Progenitor cell of endocrine pancreas (in vitro differentiated cells): Measurements from ENCODE around the gene ARHGAP8. TPM values are rescaled to one million over a fixed set of nuclear protein-coding genes. Genes with fewer than 3 reads are reported as not detected.

ENCODE experiments used
- DNase-seq: peaks from one replicate; pipeline ENCODE4 v3.0.0; 2021; ENCODE audit warnings: low spot score; ENCODE audit not compliant: unreplicated experiment
- H3K27ac Mint-ChIP-seq: 2 replicates; pipeline ENCODE4 v1.8.0; 2021; ENCODE audit warnings: mild to moderate bottlenecking, moderate library complexity, mixed read lengths
- H3K27me3 Mint-ChIP-seq: 2 replicates; pipeline ENCODE4 v1.8.0; 2021; ENCODE audit warnings: mixed read lengths
- H3K36me3 Mint-ChIP-seq: 2 replicates; pipeline ENCODE4 v1.8.0; 2022; ENCODE audit warnings: mixed read lengths; ENCODE audit not compliant: insufficient read depth
- H3K4me1 Mint-ChIP-seq: 2 replicates; pipeline ENCODE4 v1.8.0; 2021; ENCODE audit warnings: low read depth, mixed read lengths
- H3K4me3 Mint-ChIP-seq: 2 replicates; pipeline ENCODE4 v1.8.0; 2021; ENCODE audit warnings: low read depth, mild to moderate bottlenecking, moderate library complexity, mixed read lengths
- H3K9me3 Mint-ChIP-seq: 2 replicates; pipeline ENCODE4 v1.8.0; 2021; ENCODE audit warnings: low read depth, mixed read lengths
- total RNA-seq: library from RNA; stranded (reverse); gene quantifications from 2 replicates; pipeline ENCODE4 v1.2.1, GENCODE V29; 2021
- TF ChIP-seq, protein P1 (sequence below): fragments of 200-600 bp; sonication (generic); IDR thresholded peaks from one replicate; pipeline ENCODE4 v1.5.0; 2021; ENCODE audit warnings: antibody characterized with exemption, mild to moderate bottlenecking; ENCODE audit not compliant: unreplicated experiment

Gene ARHGAP8
- total RNA-seq, 1 donor from 2014 or later = 100 TPM

DNA sequence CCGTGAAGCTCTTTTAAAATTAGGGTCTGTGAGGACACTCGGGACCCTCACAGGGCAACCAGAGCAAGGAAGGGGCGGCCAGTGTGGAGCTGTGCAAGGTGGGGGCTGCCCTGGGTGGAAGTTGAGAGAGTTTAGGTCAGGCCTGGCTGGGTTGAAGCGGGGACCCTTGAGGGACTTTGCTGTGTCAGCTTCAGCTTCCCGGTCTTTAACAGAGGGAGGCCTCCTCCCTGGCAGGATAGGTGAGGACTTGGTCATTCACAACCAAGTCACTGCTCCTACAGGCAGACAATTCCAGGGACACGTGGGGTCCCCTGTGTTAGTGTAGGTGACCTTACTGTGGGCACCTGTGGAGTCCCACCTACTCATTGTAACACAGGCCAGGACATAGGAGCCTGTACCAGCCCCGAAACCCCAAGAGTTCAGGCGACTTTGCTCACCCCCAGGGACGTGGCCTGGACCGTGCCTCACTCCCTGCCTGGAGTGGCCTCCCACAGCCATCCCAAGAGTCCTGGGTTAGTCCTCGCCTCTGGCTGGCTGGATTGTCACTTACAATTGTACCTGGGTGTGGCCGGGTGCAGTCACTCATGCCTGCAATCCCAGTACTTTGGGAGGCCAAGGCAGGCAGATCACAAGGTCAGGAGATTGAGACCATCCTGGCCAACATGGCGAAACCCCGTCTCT lies 18.8 kb upstream of the ARHGAP8 start:
- Mint-ChIP-seq H3K9me3 (no peaks in the 10 kb centered on the region), H3K4me3 (no peak overlapping the region), H3K27ac (no peak overlapping the region), H3K4me1 (peaks cover 13% of the 10 kb centered on the region), H3K36me3 (no peaks in the 10 kb centered on the region), H3K27me3 (no peaks in the 10 kb centered on the region)
- TF ChIP-seq, protein P1, sequence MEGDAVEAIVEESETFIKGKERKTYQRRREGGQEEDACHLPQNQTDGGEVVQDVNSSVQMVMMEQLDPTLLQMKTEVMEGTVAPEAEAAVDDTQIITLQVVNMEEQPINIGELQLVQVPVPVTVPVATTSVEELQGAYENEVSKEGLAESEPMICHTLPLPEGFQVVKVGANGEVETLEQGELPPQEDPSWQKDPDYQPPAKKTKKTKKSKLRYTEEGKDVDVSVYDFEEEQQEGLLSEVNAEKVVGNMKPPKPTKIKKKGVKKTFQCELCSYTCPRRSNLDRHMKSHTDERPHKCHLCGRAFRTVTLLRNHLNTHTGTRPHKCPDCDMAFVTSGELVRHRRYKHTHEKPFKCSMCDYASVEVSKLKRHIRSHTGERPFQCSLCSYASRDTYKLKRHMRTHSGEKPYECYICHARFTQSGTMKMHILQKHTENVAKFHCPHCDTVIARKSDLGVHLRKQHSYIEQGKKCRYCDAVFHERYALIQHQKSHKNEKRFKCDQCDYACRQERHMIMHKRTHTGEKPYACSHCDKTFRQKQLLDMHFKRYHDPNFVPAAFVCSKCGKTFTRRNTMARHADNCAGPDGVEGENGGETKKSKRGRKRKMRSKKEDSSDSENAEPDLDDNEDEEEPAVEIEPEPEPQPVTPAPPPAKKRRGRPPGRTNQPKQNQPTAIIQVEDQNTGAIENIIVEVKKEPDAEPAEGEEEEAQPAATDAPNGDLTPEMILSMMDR = no peak
- DNase-seq = no peak

DNA sequence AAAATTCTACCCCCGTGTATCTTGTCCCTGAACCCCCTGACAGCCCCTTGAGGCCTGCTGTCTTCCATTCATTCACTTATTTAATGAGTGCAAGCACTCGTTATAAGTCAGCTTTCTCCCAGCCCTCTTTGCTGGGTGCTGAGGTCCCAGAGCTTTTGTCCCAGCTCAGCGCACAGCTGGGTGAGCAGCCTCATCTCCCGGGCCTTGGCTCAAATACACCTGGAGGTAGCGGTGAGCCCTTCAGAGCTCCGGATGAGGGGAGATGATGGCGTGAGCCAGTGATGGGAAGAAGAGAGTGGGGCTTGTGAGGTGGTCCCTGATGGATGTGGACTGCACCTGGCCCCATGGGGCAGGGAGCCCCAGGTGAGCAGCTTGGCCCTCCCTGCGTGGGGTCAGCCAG lies 18.1 kb upstream of the ARHGAP8 start:
- H3K9me3 Mint-ChIP-seq = no peaks in the 10 kb centered on the region
- no peaks in the 10 kb centered on the region for H3K36me3 Mint-ChIP-seq
- H3K4me3 Mint-ChIP-seq = no peak overlapping the region
- no peak overlapping the region for H3K27ac Mint-ChIP-seq
- peaks cover 14% of the 10 kb centered on the region for H3K4me1 Mint-ChIP-seq
- TF ChIP-seq, protein P1 = no peak
- DNase-seq = no peak
- H3K27me3 Mint-ChIP-seq = no peaks in the 10 kb centered on the region

DNA sequence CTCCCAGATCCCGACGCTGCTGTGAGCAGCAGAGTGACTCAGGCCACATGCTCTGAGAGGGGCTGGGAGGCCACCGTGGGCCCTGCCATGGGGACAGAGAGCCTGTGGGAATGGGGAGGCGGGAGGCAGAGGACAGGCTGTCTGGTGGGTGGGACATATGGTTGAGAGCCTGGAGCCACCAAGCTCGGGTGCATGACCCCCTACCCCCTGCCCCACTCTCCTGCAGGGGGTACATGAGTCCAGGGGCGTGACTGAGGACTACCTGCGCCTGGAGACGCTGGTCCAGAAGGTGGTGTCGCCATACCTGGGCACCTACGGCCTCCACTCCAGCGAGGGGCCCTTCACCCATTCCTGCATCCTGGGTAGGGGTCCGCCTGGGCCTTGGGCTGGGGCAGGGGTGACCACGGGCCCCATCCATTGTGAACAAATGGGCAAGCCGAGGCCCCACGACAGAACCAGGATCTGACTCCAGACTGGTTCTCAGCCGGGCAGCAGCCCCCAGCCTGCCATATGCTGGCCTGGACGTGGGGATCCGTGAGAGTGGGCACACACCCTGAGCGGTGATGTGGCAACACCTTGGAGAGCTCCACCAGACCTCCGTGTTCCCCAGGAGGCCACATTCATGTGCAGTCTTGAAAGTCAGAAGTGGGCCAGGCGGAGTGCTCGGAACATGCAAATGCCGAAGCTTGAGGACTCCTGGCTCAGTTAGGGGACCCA lies 17.4 kb upstream of the ARHGAP8 start:
- Mint-ChIP-seq H3K4me3 (no peak overlapping the region), H3K36me3 (no peaks in the 10 kb centered on the region), H3K27me3 (no peaks in the 10 kb centered on the region), H3K9me3 (no peaks in the 10 kb centered on the region), H3K4me1 (peaks cover 18% of the 10 kb centered on the region), H3K27ac (no peak overlapping the region)
- TF ChIP-seq, protein P1 = no peak
- no peak for DNase-seq

DNA sequence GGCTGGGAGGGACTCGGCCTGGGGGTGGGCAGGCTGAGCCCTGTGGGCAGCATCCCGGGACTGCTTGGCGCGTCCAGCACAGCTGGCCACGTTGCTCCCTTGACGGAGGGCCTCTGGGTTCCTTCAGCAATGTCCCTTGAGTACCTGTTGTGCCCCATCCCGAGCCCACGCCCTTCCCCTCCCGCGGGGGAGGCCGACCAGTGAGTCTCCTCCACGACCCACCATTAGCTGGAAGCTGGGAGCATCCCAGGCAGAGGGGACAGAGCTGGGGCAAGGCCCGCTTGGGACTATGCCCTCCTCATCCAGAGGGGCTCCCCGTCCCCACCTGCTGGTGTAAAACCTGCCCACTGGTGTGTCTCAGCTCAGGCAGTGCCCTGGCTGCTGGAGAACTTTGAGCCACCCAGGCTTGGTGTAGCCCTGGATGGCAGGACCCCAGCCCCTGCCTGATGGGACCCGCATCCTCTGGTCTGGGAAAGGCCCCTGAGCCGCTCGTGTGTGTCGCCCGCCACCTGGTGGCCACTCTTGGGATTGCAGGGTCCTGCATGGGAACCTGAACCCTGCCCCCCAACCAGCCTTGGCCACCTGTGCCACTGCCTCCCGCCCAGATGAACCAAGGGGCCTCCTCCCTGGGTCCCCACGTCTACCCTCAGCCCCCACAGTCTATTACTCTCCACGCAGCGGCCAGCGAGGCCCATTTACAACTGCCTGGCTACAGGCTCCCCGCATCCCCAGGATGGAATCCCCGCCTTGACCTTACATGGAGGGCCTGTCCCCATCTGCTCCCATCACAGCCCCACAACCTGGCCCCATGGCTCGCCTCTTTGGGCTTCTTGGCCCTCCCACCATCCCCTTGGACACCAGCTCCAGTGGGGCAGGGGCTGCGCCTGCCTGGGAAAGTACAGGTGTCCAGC lies 16.6 kb upstream of the ARHGAP8 start:
- Mint-ChIP-seq H3K4me1 (peaks cover 20% of the 10 kb centered on the region), H3K4me3 (no peak overlapping the region), H3K9me3 (no peaks in the 10 kb centered on the region), H3K36me3 (no peaks in the 10 kb centered on the region), H3K27me3 (no peaks in the 10 kb centered on the region), H3K27ac (peak overlapping the region; percentile 76)
- peak; percentile 91 for DNase-seq
- TF ChIP-seq, protein P1 = peak; percentile 97
